GM12878 (cell line): ENCODE results near the gene MYO3B. TPM values are rescaled to one million over a fixed set of nuclear protein-coding genes. Genes with fewer than 3 reads are reported as not detected.

Experiments used
- ATAC-seq: fragments of 200-7000 bp; cut with Tn5 transposase; 3 replicates; pipeline ENCODE4 v1.9.1; 2020; ENCODE audit warnings: mild to moderate bottlenecking, moderate library complexity
- BruUV-seq: library from RNA; stranded (reverse); fragments of 400-500 nt; replicated peaks from 2 replicates; lab custom pipeline; 2021; lab: Mats Ljungman, UMichigan
- CTCF ChIA-PET: fragments of 300-600 bp; sonication (Branson Sonifier 250); formaldehyde crosslinking; extraction: SDS; loops from one replicate; lab custom pipeline; 2021; ENCODE audit warnings: inconsistent platforms; lab: Yijun Ruan, JAX
- POLR2A ChIA-PET: fragments of 350-600 bp; formaldehyde crosslinking; extraction: SDS; loops from one replicate; lab custom pipeline; 2021; ENCODE audit warnings: inconsistent platforms; lab: Charles Lee
- RAD21 ChIA-PET: fragments of 300-600 bp; sonication (Branson Sonifier 250); formaldehyde crosslinking; loops from one replicate; lab custom pipeline; 2023; ENCODE audit warnings: antibody characterized with exemption; ENCODE audit not compliant: unreplicated experiment; lab: Charles Lee
- SMC1A ChIA-PET: fragments of 300-600 bp; sonication (Branson Sonifier 250); formaldehyde crosslinking; loops from one replicate; lab custom pipeline; 2023; ENCODE audit not compliant: unreplicated experiment, uncharacterized antibody; lab: Charles Lee
- DNase-seq: peaks from one replicate; pipeline ENCODE4 v3.0.0-alpha.2; 2011; ENCODE audit warnings: low read depth, low spot score
- FAIRE-seq: peaks from 3 replicates; lab custom pipeline; 2011; peaks lifted over from hg19 to GRCh38; lab: Jason Lieb, UNC
- H2AFZ ChIP-seq: 2 replicates; pipeline ENCODE4 v1.6.0; 2011; ENCODE audit warnings: low read depth, low read length, control low read depth; ENCODE audit not compliant: control insufficient read depth
- H3K27ac ChIP-seq: 2 replicates; pipeline ENCODE4 v1.5.1; 2011; ENCODE audit warnings: control low read depth; ENCODE audit not compliant: control insufficient read depth, insufficient read depth
- H3K27me3 ChIP-seq, 2 experiments: replicated peaks in 1 of 2; 2 replicates each; pipeline versions ENCODE4 v1.6.0 to v1.6.1; 2011; ENCODE audit warnings: low read length in 1 of 2; ENCODE audit not compliant: control insufficient read depth in 2 of 2, insufficient read depth in 2 of 2
- H3K36me3 ChIP-seq, 2 experiments: 2 replicates each; pipeline ENCODE4 v1.5.1; 2011; ENCODE audit warnings: low read length in 1 of 2; ENCODE audit not compliant: control insufficient read depth in 2 of 2, insufficient read depth in 2 of 2
- H3K4me1 ChIP-seq: 2 replicates; pipeline ENCODE4 v1.6.1; 2011; ENCODE audit warnings: mild to moderate bottlenecking, low read length, moderate library complexity, mixed read lengths; ENCODE audit not compliant: control insufficient read depth, insufficient read depth
- H3K4me2 ChIP-seq: 2 replicates; pipeline ENCODE4 v1.6.0; 2011; ENCODE audit warnings: control low read depth; ENCODE audit not compliant: control insufficient read depth, insufficient read depth
- H3K4me3 ChIP-seq: fragments of 200-600 bp; sonication (generic); 2 replicates; pipeline ENCODE4 v1.5.1; 2016
- H3K79me2 ChIP-seq: 2 replicates; pipeline ENCODE4 v1.6.0; 2011; ENCODE audit warnings: low read length; ENCODE audit not compliant: control insufficient read depth, insufficient read depth
- H3K9ac ChIP-seq: 2 replicates; pipeline ENCODE4 v1.8.0; 2011; ENCODE audit warnings: low read length, control low read depth, mixed read lengths; ENCODE audit not compliant: control insufficient read depth, insufficient read depth
- H3K9me3 ChIP-seq: replicated peaks from 3 replicates; pipeline ENCODE4 v1.5.1; 2011; ENCODE audit warnings: mild to moderate bottlenecking, low read length; ENCODE audit not compliant: control insufficient read depth, insufficient read depth
- H4K20me1 ChIP-seq: 2 replicates; pipeline ENCODE4 v1.6.0; 2011; ENCODE audit not compliant: control insufficient read depth, insufficient read depth
- CBX3 ChIP-seq: fragments of 200-600 bp; sonication (generic); IDR thresholded peaks from 2 replicates; pipeline ENCODE4 v1.6.1; 2016; ENCODE audit warnings: low read depth, borderline replicate concordance
- CHD4 ChIP-seq: fragments of 200-600 bp; sonication (generic); IDR thresholded peaks from 2 replicates; pipeline ENCODE4 v1.6.1; 2016; ENCODE audit warnings: mild to moderate bottlenecking
- IKZF1 ChIP-seq: fragments of 450-650 bp; conservative IDR thresholded peaks from 2 replicates; pipeline ENCODE4 v1.6.1; 2017; ENCODE audit warnings: antibody characterized with exemption, mild to moderate bottlenecking
- JUNB ChIP-seq: IDR thresholded peaks from 2 replicates; pipeline ENCODE4 v1.6.1; 2016; ENCODE audit warnings: antibody characterized with exemption, mild to moderate bottlenecking
- NFIC ChIP-seq: IDR thresholded peaks from 2 replicates; pipeline ENCODE4 v1.6.1; 2012; ENCODE audit warnings: low read depth, mild to moderate bottlenecking, inconsistent platforms, low read length, moderate library complexity
- NR2C1 ChIP-seq: fragments of 450-650 bp; IDR thresholded peaks from 2 replicates; pipeline ENCODE4 v1.6.1; 2017; ENCODE audit warnings: antibody characterized with exemption, mild to moderate bottlenecking, moderate library complexity
- NRF1 ChIP-seq: conservative IDR thresholded peaks from 2 replicates; pipeline ENCODE4 v1.6.1; 2011; ENCODE audit warnings: mild to moderate bottlenecking, low read depth, low read length, improper control_type of control experiment
- POLR2AphosphoS2 ChIP-seq: IDR thresholded peaks from 2 replicates; pipeline ENCODE4 v1.6.1; 2011; ENCODE audit warnings: low read depth, mild to moderate bottlenecking, low read length, improper control_type of control experiment, moderate library complexity
- SMAD1 ChIP-seq: fragments of 450-650 bp; IDR thresholded peaks from 2 replicates; pipeline ENCODE4 v1.6.1; 2018; ENCODE audit warnings: mild to moderate bottlenecking, low read depth; ENCODE audit not compliant: partially characterized antibody
- STAT1 ChIP-seq: fragments of 450-650 bp; conservative IDR thresholded peaks from 2 replicates; pipeline ENCODE4 v1.6.1; 2014; ENCODE audit warnings: antibody characterized with exemption, mild to moderate bottlenecking
- YY1 ChIP-seq: IDR thresholded peaks from 2 replicates; pipeline ENCODE4 v1.6.1; 2011; ENCODE audit warnings: low read depth, mild to moderate bottlenecking, low read length
- ZNF217 ChIP-seq: fragments of 450-650 bp; IDR thresholded peaks from 2 replicates; pipeline ENCODE4 v1.6.1; 2017; ENCODE audit warnings: antibody characterized with exemption, mild to moderate bottlenecking
- WGBS: methylation state at CpG from one replicate; pipeline ENCODE4 v1.1.6; 2016; ENCODE audit warnings: low lambda C conversion rate; ENCODE audit not compliant: insufficient replicate concordance, insufficient coverage; ENCODE audit errors: missing lambda C conversion rate; 5-methylcytosine and 5-hydroxymethylcytosine counted together
- in situ Hi-C: fragments of 300-500 bp; cut with MboI; formaldehyde crosslinking; loops from 9 replicates; pipeline ENCODE4 v1.14.3; 2018; ENCODE audit warnings: mixed read lengths
- intact Hi-C: fragments of 100-400 bp; cut with micrococcal nuclease; formaldehyde crosslinking; loops from one replicate; pipeline ENCODE4 v1.14.2; 2022; ENCODE audit not compliant: unreplicated experiment
- polyA plus RNA-seq, 11 experiments: library from polyadenylated mRNA; depleted of rRNA in 4 of 11; unstranded in 6 of 11; stranded (reverse) in 5 of 11; fragments of >200 nt; fragmentation: Nextera tagmentation in 4 of 11; fragmentation: Illumina TruSeq in 1 of 11; extraction: Ambion mirVana in 4 of 11; extraction: Trizol in 1 of 11; gene quantifications; 1 replicate in 1 of 11; 2 replicates in 10 of 11; pipeline versions ENCODE4 v1.2.1 to v1.2.3, GENCODE V29; 2011 to 2016; ENCODE audit warnings: inconsistent platforms in 2 of 11, missing spikeins in 2 of 11, low read depth in 1 of 11
- total RNA-seq, 4 experiments: library from RNA; depleted of rRNA in 3 of 4; stranded (reverse); fragments of >200 nt in 3 of 4; fragmentation: Illumina TruSeq in 1 of 4; extraction: Trizol in 1 of 4; gene quantifications; 2 replicates each; pipeline versions ENCODE4 v1.2.1 to v1.2.3, GENCODE V29; 2013 to 2021
- TF ChIP-seq, protein P1 (sequence below): IDR thresholded peaks from 2 replicates; pipeline ENCODE4 v1.6.1; 2012; ENCODE audit warnings: low read depth, low read length, improper control_type of control experiment

The MYO3B gene
- total and polyA plus RNA-seq, 10 of the 15 experiments (the other 5 are each of a cell fraction or from before 2014, with no cell fraction given): 1.1 to 7.1 (median 2.1) TPM

DNA sequence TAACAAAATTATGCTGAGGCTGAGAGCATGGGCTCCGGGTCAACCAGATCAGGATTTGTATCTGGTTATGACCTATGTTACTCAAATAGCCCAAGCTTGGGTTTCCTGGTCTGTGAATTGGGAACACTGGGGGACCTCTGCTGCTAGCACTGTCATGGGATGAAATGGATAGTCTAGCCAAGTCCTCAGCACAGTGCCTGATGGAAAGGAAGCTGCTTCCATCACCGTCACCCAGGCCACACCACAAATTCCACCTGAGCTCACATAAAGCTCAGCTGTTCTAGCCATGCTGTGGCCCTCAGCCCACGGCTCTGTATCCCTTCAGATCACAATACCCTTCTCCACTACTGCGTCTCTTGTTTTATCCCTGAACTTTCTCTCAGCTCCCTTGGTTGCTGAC lies 357.6 kb downstream of the MYO3B start (continued):
- TF ChIP-seq NFIC (no peak), ZNF217 (no peak)

DNA sequence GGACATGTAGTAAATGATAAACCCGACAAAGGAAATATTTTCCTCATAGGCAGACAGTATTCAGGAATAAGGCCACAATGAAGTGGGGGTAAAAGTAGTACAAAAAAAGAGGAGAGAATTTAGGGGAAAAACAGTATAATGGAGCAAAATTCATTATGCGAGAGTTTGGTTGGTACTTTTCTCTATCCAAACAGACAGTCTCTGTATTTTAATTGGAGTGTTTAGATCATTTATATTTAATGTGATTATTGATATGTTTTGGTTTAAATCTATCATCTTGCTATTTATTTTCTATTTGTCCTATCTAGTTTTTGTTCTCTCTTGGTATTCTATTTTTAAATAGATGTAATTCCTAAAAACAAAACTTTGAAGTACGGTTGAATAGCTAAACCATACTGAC lies 366.9 kb downstream of the MYO3B start:
- Histone ChIP-seq H3K9me3 (no peaks in the 10 kb centered on the region; the same call in 1 of the 3 replicates), H3K9ac (no peak overlapping the region), H3K36me3 (no peaks in the 10 kb centered on the region), H3K4me2 (no peak overlapping the region), H3K27me3 (no peaks in the 10 kb centered on the region), H3K4me3 (no peak overlapping the region), H3K4me1 (no peaks in the 10 kb centered on the region), H2AFZ (no peak overlapping the region), H4K20me1 (no peaks in the 10 kb centered on the region), H3K27ac (no peak overlapping the region), H3K79me2 (no peaks in the 10 kb centered on the region)
- intact Hi-C loops: no loop called here
- RAD21 ChIA-PET: no interaction called here
- CTCF ChIA-PET: interaction anchor here (1.5 to 1.6 kb wide), 2 partner anchors 10 to 21 kb away, joined by 3 to 4 read pairs; no protein-coding TSS in a partner anchor
- no TSS peak for BruUV-seq
- SMC1A ChIA-PET: interaction anchor here (0.7 to 2.1 kb wide), 3 partner anchors 10 to 37 kb away, joined by 3 to 6 read pairs (median 5); no protein-coding TSS in a partner anchor
- ATAC-seq (no peak), FAIRE-seq (no peak), DNase-seq (no peak)
- TF ChIP-seq IKZF1 (no peak), POLR2AphosphoS2 (no peak), YY1 (no peak), NRF1 (no peak), CBX3 (no peak), CHD4 (no peak), NR2C1 (no peak), STAT1 (no peak), SMAD1 (no peak), JUNB (no peak)
- TF ChIP-seq, protein P1, sequence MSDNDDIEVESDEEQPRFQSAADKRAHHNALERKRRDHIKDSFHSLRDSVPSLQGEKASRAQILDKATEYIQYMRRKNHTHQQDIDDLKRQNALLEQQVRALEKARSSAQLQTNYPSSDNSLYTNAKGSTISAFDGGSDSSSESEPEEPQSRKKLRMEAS: no peak
- in situ Hi-C loops: no loop called here
- POLR2A ChIA-PET: no interaction called here
- 70% methylated on average over 3 of the region's 3 CpGs for WGBS
